ENCODE data around the gene SIAH2.

DNA sequence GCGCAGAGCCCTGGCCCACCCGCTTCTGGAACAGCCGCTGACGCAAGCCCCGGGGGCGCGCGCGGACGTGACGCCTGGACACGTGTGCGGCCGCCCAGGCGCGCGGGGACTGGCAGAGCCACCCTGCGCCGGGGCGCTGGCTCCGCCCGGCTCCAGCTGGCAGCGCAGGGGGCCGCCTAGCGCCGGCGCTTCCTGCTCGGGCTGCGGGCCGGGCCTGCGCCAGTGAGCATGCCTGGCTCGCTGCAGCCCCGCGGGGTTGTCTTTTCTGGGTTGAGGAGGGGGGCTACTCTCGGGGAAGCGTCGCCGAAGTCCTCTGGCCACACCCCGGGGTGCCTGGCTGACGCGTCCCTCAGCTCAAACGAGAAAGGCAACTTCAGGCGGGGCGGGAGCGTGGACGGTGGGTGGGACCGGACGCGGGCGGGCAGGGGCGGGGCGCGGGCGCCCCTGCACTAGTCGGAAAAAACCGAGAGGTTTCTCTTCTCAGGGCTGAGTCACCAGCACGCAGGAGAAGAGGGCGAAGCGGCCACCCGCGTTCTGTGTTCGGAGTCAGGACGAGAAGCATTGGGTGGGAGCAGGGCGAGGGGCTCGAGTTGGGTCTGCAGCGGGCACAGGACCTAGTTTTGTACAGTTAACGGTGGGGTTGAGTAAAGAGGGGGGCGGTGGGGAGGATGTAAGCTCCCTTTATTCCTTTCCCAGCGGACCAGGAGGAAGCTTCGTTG is at the start of gene SIAH2:
- TF ChIP-seq, protein P1, sequence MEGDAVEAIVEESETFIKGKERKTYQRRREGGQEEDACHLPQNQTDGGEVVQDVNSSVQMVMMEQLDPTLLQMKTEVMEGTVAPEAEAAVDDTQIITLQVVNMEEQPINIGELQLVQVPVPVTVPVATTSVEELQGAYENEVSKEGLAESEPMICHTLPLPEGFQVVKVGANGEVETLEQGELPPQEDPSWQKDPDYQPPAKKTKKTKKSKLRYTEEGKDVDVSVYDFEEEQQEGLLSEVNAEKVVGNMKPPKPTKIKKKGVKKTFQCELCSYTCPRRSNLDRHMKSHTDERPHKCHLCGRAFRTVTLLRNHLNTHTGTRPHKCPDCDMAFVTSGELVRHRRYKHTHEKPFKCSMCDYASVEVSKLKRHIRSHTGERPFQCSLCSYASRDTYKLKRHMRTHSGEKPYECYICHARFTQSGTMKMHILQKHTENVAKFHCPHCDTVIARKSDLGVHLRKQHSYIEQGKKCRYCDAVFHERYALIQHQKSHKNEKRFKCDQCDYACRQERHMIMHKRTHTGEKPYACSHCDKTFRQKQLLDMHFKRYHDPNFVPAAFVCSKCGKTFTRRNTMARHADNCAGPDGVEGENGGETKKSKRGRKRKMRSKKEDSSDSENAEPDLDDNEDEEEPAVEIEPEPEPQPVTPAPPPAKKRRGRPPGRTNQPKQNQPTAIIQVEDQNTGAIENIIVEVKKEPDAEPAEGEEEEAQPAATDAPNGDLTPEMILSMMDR (IDR thresholded peaks at IDR 0.05), result peak in 1 of 6 experiments; percentile 9
- TF ChIP-seq POLR2A (IDR thresholded peaks at IDR 0.05), result peak; percentile 20 to 94

Measured in adrenal gland (tissue), 5 donors.